GM12878 (cell line): ENCODE results near the gene ATP8A1. TPM values are rescaled to one million over a fixed set of nuclear protein-coding genes. Genes with fewer than 3 reads are reported as not detected.

ENCODE experiments used
- ATAC-seq: fragments of 200-7000 bp; cut with Tn5 transposase; 3 replicates; pipeline ENCODE4 v1.9.1; 2020; ENCODE audit warnings: mild to moderate bottlenecking, moderate library complexity
- BruUV-seq: library from RNA; stranded (reverse); fragments of 400-500 nt; replicated peaks from 2 replicates; lab custom pipeline; 2021; lab: Mats Ljungman, UMichigan
- CTCF ChIA-PET: fragments of 300-600 bp; sonication (Branson Sonifier 250); formaldehyde crosslinking; extraction: SDS; loops from one replicate; lab custom pipeline; 2021; ENCODE audit warnings: inconsistent platforms; lab: Yijun Ruan, JAX
- POLR2A ChIA-PET: fragments of 350-600 bp; formaldehyde crosslinking; extraction: SDS; loops from one replicate; lab custom pipeline; 2021; ENCODE audit warnings: inconsistent platforms; lab: Charles Lee
- RAD21 ChIA-PET: fragments of 300-600 bp; sonication (Branson Sonifier 250); formaldehyde crosslinking; loops from one replicate; lab custom pipeline; 2023; ENCODE audit warnings: antibody characterized with exemption; ENCODE audit not compliant: unreplicated experiment; lab: Charles Lee
- SMC1A ChIA-PET: fragments of 300-600 bp; sonication (Branson Sonifier 250); formaldehyde crosslinking; loops from one replicate; lab custom pipeline; 2023; ENCODE audit not compliant: unreplicated experiment, uncharacterized antibody; lab: Charles Lee
- DNase-seq: peaks from one replicate; pipeline ENCODE4 v3.0.0-alpha.2; 2011; ENCODE audit warnings: low read depth, low spot score
- FAIRE-seq: peaks from 3 replicates; lab custom pipeline; 2011; peaks lifted over from hg19 to GRCh38; lab: Jason Lieb, UNC
- H2AFZ ChIP-seq: 2 replicates; pipeline ENCODE4 v1.6.0; 2011; ENCODE audit warnings: low read depth, low read length, control low read depth; ENCODE audit not compliant: control insufficient read depth
- H3K27ac ChIP-seq: 2 replicates; pipeline ENCODE4 v1.5.1; 2011; ENCODE audit warnings: control low read depth; ENCODE audit not compliant: control insufficient read depth, insufficient read depth
- H3K27me3 ChIP-seq, 2 experiments: replicated peaks in 1 of 2; 2 replicates each; pipeline versions ENCODE4 v1.6.0 to v1.6.1; 2011; ENCODE audit warnings: low read length in 1 of 2; ENCODE audit not compliant: control insufficient read depth in 2 of 2, insufficient read depth in 2 of 2
- H3K36me3 ChIP-seq, 2 experiments: 2 replicates each; pipeline ENCODE4 v1.5.1; 2011; ENCODE audit warnings: low read length in 1 of 2; ENCODE audit not compliant: control insufficient read depth in 2 of 2, insufficient read depth in 2 of 2
- H3K4me1 ChIP-seq: 2 replicates; pipeline ENCODE4 v1.6.1; 2011; ENCODE audit warnings: mild to moderate bottlenecking, low read length, moderate library complexity, mixed read lengths; ENCODE audit not compliant: control insufficient read depth, insufficient read depth
- H3K4me2 ChIP-seq: 2 replicates; pipeline ENCODE4 v1.6.0; 2011; ENCODE audit warnings: control low read depth; ENCODE audit not compliant: control insufficient read depth, insufficient read depth
- H3K4me3 ChIP-seq: fragments of 200-600 bp; sonication (generic); 2 replicates; pipeline ENCODE4 v1.5.1; 2016
- H3K79me2 ChIP-seq: 2 replicates; pipeline ENCODE4 v1.6.0; 2011; ENCODE audit warnings: low read length; ENCODE audit not compliant: control insufficient read depth, insufficient read depth
- H3K9ac ChIP-seq: 2 replicates; pipeline ENCODE4 v1.8.0; 2011; ENCODE audit warnings: low read length, control low read depth, mixed read lengths; ENCODE audit not compliant: control insufficient read depth, insufficient read depth
- H3K9me3 ChIP-seq: replicated peaks from 3 replicates; pipeline ENCODE4 v1.5.1; 2011; ENCODE audit warnings: mild to moderate bottlenecking, low read length; ENCODE audit not compliant: control insufficient read depth, insufficient read depth
- H4K20me1 ChIP-seq: 2 replicates; pipeline ENCODE4 v1.6.0; 2011; ENCODE audit not compliant: control insufficient read depth, insufficient read depth
- HDAC2 ChIP-seq: fragments of 200-600 bp; sonication (generic); IDR thresholded peaks from 2 replicates; pipeline ENCODE4 v1.6.1; 2017
- MYC ChIP-seq: IDR thresholded peaks from 2 replicates; pipeline ENCODE4 v1.6.1; 2011; ENCODE audit warnings: mild to moderate bottlenecking, low read length, moderate library complexity, inconsistent platforms; ENCODE audit not compliant: insufficient read depth, insufficient replicate concordance, insufficient read length, severe bottlenecking
- RAD21 ChIP-seq: IDR thresholded peaks from 2 replicates; pipeline ENCODE4 v1.6.1; 2011; ENCODE audit warnings: mild to moderate bottlenecking, low read depth, low read length, moderate library complexity; ENCODE audit not compliant: insufficient read depth
- RUNX3 ChIP-seq: IDR thresholded peaks from 2 replicates; pipeline ENCODE4 v1.6.1; 2012; ENCODE audit warnings: low read length, inconsistent platforms
- YY1 ChIP-seq: IDR thresholded peaks from 2 replicates; pipeline ENCODE4 v1.6.1; 2011; ENCODE audit warnings: low read depth, mild to moderate bottlenecking, low read length
- WGBS: methylation state at CpG from one replicate; pipeline ENCODE4 v1.1.6; 2016; ENCODE audit warnings: low lambda C conversion rate; ENCODE audit not compliant: insufficient replicate concordance, insufficient coverage; ENCODE audit errors: missing lambda C conversion rate; 5-methylcytosine and 5-hydroxymethylcytosine counted together
- in situ Hi-C: fragments of 300-500 bp; cut with MboI; formaldehyde crosslinking; loops from 9 replicates; pipeline ENCODE4 v1.14.3; 2018; ENCODE audit warnings: mixed read lengths
- intact Hi-C: fragments of 100-400 bp; cut with micrococcal nuclease; formaldehyde crosslinking; loops from one replicate; pipeline ENCODE4 v1.14.2; 2022; ENCODE audit not compliant: unreplicated experiment
- polyA plus RNA-seq, 11 experiments: library from polyadenylated mRNA; depleted of rRNA in 4 of 11; unstranded in 6 of 11; stranded (reverse) in 5 of 11; fragments of >200 nt; fragmentation: Nextera tagmentation in 4 of 11; fragmentation: Illumina TruSeq in 1 of 11; extraction: Ambion mirVana in 4 of 11; extraction: Trizol in 1 of 11; gene quantifications; 1 replicate in 1 of 11; 2 replicates in 10 of 11; pipeline versions ENCODE4 v1.2.1 to v1.2.3, GENCODE V29; 2011 to 2016; ENCODE audit warnings: inconsistent platforms in 2 of 11, missing spikeins in 2 of 11, low read depth in 1 of 11
- total RNA-seq, 4 experiments: library from RNA; depleted of rRNA in 3 of 4; stranded (reverse); fragments of >200 nt in 3 of 4; fragmentation: Illumina TruSeq in 1 of 4; extraction: Trizol in 1 of 4; gene quantifications; 2 replicates each; pipeline versions ENCODE4 v1.2.1 to v1.2.3, GENCODE V29; 2013 to 2021
- TF ChIP-seq, protein P1 (sequence below): IDR thresholded peaks from 2 replicates; pipeline ENCODE4 v1.6.1; 2011; ENCODE audit warnings: borderline replicate concordance, low read depth, mild to moderate bottlenecking, moderate library complexity, mixed read lengths, low read length; ENCODE audit not compliant: insufficient read depth; ENCODE audit errors: extremely low read length
- TF ChIP-seq, protein P2 (sequence below): fragments of 450-650 bp; IDR thresholded peaks from 2 replicates; pipeline ENCODE4 v1.6.1; 2018; ENCODE audit warnings: borderline replicate concordance, mild to moderate bottlenecking; ENCODE audit not compliant: partially characterized antibody
- TF ChIP-seq, protein P3 (sequence below): IDR thresholded peaks from 2 replicates; pipeline ENCODE4 v1.6.1; 2011; ENCODE audit warnings: borderline replicate concordance, low read depth, mild to moderate bottlenecking, moderate library complexity, low read length; ENCODE audit not compliant: insufficient read depth, poor library complexity, severe bottlenecking

Gene ATP8A1
- total and polyA plus RNA-seq, 10 of the 15 experiments (the other 5 are each of a cell fraction or from before 2014, with no cell fraction given), result 9.0 to 116 (median 37.3) TPM

DNA sequence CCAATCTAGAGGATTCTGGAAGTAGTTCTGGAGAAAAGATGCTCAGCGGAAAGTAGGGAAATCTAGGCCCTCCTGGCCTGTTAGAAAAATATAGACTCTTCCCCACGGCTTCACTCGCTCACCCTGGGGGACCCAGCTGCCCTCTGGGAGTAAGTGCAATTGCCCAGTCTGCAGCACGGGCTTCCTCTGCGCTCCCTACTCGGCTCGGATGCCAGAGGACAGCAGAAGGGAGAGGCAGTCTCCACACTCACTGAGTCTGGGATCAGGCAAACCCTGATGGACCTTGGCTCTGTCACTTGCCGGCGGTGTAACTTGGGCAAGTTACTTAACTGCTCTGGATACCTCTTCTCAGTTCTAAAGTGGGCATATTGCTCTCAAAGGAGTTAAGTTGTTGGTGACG is 257.5 kb downstream of the ATP8A1 start:
- H3K27ac ChIP-seq, result no peak overlapping the region
- TF ChIP-seq RAD21 (no peak), YY1 (no peak), HDAC2 (no peak), RUNX3 (no peak), MYC (no peak)
- TF ChIP-seq, protein P1, sequence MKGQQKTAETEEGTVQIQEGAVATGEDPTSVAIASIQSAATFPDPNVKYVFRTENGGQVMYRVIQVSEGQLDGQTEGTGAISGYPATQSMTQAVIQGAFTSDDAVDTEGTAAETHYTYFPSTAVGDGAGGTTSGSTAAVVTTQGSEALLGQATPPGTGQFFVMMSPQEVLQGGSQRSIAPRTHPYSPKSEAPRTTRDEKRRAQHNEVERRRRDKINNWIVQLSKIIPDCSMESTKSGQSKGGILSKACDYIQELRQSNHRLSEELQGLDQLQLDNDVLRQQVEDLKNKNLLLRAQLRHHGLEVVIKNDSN, result no peak
- TF ChIP-seq, protein P2, sequence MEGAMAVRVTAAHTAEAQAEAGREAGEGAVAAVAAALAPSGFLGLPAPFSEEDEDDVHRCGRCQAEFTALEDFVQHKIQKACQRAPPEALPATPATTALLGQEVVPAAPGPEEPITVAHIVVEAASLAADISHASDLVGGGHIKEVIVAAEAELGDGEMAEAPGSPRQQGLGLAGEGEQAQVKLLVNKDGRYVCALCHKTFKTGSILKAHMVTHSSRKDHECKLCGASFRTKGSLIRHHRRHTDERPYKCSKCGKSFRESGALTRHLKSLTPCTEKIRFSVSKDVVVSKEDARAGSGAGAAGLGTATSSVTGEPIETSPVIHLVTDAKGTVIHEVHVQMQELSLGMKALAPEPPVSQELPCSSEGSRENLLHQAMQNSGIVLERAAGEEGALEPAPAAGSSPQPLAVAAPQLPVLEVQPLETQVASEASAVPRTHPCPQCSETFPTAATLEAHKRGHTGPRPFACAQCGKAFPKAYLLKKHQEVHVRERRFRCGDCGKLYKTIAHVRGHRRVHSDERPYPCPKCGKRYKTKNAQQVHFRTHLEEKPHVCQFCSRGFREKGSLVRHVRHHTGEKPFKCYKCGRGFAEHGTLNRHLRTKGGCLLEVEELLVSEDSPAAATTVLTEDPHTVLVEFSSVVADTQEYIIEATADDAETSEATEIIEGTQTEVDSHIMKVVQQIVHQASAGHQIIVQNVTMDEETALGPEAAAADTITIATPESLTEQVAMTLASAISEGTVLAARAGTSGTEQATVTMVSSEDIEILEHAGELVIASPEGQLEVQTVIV, result no peak
- TF ChIP-seq, protein P3, sequence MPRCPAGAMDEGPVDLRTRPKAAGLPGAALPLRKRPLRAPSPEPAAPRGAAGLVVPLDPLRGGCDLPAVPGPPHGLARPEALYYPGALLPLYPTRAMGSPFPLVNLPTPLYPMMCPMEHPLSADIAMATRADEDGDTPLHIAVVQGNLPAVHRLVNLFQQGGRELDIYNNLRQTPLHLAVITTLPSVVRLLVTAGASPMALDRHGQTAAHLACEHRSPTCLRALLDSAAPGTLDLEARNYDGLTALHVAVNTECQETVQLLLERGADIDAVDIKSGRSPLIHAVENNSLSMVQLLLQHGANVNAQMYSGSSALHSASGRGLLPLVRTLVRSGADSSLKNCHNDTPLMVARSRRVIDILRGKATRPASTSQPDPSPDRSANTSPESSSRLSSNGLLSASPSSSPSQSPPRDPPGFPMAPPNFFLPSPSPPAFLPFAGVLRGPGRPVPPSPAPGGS, result no peak
- WGBS, result 89% methylated on average over 10 of the region's 10 CpGs
- H3K4me1 ChIP-seq, result peaks cover 12% of the 10 kb centered on the region
- no peak overlapping the region for H3K9ac ChIP-seq
- no peak overlapping the region for H2AFZ ChIP-seq
- ATAC-seq (peak; percentile 22), DNase-seq (no peak), FAIRE-seq (no peak)
- POLR2A ChIA-PET, result interaction anchor here (0.5 kb wide), 1 partner anchor 99 kb away, joined by 3 read pairs; no protein-coding TSS in a partner anchor
- SMC1A ChIA-PET, result interaction anchor here (0.9 to 2.8 kb wide), 2 partner anchors 12 to 29 kb away, joined by 3 to 9 read pairs; no protein-coding TSS in a partner anchor
- intact Hi-C loops (loop anchor here (2.0 to 10.0 kb wide), 2 partner anchors 117 to 465 kb away; no protein-coding TSS in a partner anchor), in situ Hi-C loops (no loop called here)
- no peaks in the 10 kb centered on the region for H3K36me3 ChIP-seq
- peaks cover 2 to 10% of the 10 kb centered on the region in 2 experiments for H3K27me3 ChIP-seq
- BruUV-seq, result no TSS peak
- H4K20me1 ChIP-seq, result no peaks in the 10 kb centered on the region
- CTCF ChIA-PET, result interaction anchor here (0.6 to 1.7 kb wide), 5 partner anchors 95 to 119 kb away, joined by 3 to 4 read pairs (median 3); no protein-coding TSS in a partner anchor
- peak overlapping the region; percentile 45; the same call in 1 of the 2 replicates for H3K4me2 ChIP-seq
- RAD21 ChIA-PET, result no interaction called here
- peak overlapping the region; percentile 83; the same call in 1 of the 2 replicates for H3K4me3 ChIP-seq
- H3K79me2 ChIP-seq, result no peaks in the 10 kb centered on the region
- H3K9me3 ChIP-seq, result no peaks in the 10 kb centered on the region
